Stimulated activated CD8-positive, alpha-beta memory T cell treated with anti-CD3 and anti-CD28 coated beads, Interleukin-4, amount 100 ng/mL, for 24 hours (primary cell): ENCODE data around the gene PTPRH.

Experiments
- DNase-seq: peaks from one replicate; pipeline ENCODE4 v3.0.0-alpha.2; 2020; ENCODE audit warnings: low read depth

The PTPRH gene

GRCh38 chr19:55244004-55244680, 34.8 kb upstream of the PTPRH start:
- no peak for DNase-seq

- DNase-seq: no peak
Observed at GRCh38 chr19:55242517-55242916, 33.2 kb upstream of the PTPRH start.

- no peak for DNase-seq
Observed at GRCh38 chr19:55241935-55242464, 32.7 kb upstream of the PTPRH start.

GRCh38 chr19:55241143-55241934, 32.0 kb upstream of the PTPRH start:
- DNase-seq: no peak

- DNase-seq: no peak
Observed at GRCh38 chr19:55240713-55241020, 31.4 kb upstream of the PTPRH start.

- DNase-seq: no peak
Observed at GRCh38 chr19:55239004-55239403, 29.7 kb upstream of the PTPRH start.

GRCh38 chr19:55238030-55238429, 28.7 kb upstream of the PTPRH start:
- DNase-seq: no peak

- no peak for DNase-seq
Observed at GRCh38 chr19:55232986-55233385, 23.7 kb upstream of the PTPRH start.

GRCh38 chr19:55232286-55232602, 22.9 kb upstream of the PTPRH start:
- DNase-seq: no peak

- DNase-seq: no peak
Observed at GRCh38 chr19:55231391-55232285, 22.3 kb upstream of the PTPRH start.

GRCh38 chr19:55230780-55231179, 21.5 kb upstream of the PTPRH start:
- no peak for DNase-seq

GRCh38 chr19:55230329-55230728, 21.0 kb upstream of the PTPRH start:
- no peak for DNase-seq

- no peak for DNase-seq
Observed at GRCh38 chr19:55229789-55230182, 20.5 kb upstream of the PTPRH start.

GRCh38 chr19:55229145-55229788, 20.0 kb upstream of the PTPRH start:
- no peak for DNase-seq

GRCh38 chr19:55228403-55229031, 19.2 kb upstream of the PTPRH start, which contains the start of gene TMEM86B:
TMEM86B (minus strand) TSS chr19:55228763; CDS start chr19:55228741, 22 bp downstream.
- DNase-seq: no peak

GRCh38 chr19:55228015-55228391, 18.7 kb upstream of the PTPRH start:
- no peak for DNase-seq

- no peak for DNase-seq
Observed at GRCh38 chr19:55227241-55228014, 18.1 kb upstream of the PTPRH start.

GRCh38 chr19:55226788-55227187, 17.5 kb upstream of the PTPRH start:
- DNase-seq: no peak

GRCh38 chr19:55226273-55226672, 17.0 kb upstream of the PTPRH start:
- no peak for DNase-seq

GRCh38 chr19:55225415-55225958, 16.2 kb upstream of the PTPRH start:
- no peak for DNase-seq
